HTR-8/SVneo (cell line): ENCODE data around the gene THBD.

ENCODE experiments used
- DNase-seq: peaks from one replicate; pipeline ENCODE4 v3.0.0; 2011; ENCODE audit warnings: low spot score, mixed read lengths; ENCODE audit not compliant: insufficient read length
- FAIRE-seq: peaks from 2 replicates; lab custom pipeline; 2011; peaks lifted over from hg19 to GRCh38; lab: Jason Lieb, UNC

Gene THBD

GRCh38 chr20:23019403-23019802, 30.1 kb downstream of the THBD start:
- no peak for FAIRE-seq
- DNase-seq: no peak

- FAIRE-seq (no peak), DNase-seq (no peak)
Measured at GRCh38 chr20:23018941-23019340, 30.5 kb downstream of the THBD start.

GRCh38 chr20:23018432-23018831, 31.0 kb downstream of the THBD start:
- DNase-seq (no peak), FAIRE-seq (no peak)

- DNase-seq (no peak), FAIRE-seq (no peak)
Measured at GRCh38 chr20:23017516-23017915, 32.0 kb downstream of the THBD start.

- FAIRE-seq (no peak), DNase-seq (no peak)
Measured at GRCh38 chr20:23013429-23013828, 36.0 kb downstream of the THBD start.

- FAIRE-seq (no peak), DNase-seq (no peak)
Measured at GRCh38 chr20:23011008-23011721, 38.3 kb downstream of the THBD start.

GRCh38 chr20:23010096-23010495, 39.4 kb downstream of the THBD start:
- no peak for DNase-seq
- no peak for FAIRE-seq

GRCh38 chr20:23009636-23010035, 39.8 kb downstream of the THBD start:
- FAIRE-seq (no peak), DNase-seq (no peak)

- FAIRE-seq: no peak
Measured at GRCh38 chr20:23008667-23009066, 40.8 kb downstream of the THBD start.

GRCh38 chr20:23007886-23008655, 41.4 kb downstream of the THBD start:
- FAIRE-seq (no peak), DNase-seq (no peak)

More at GRCh38 chr20:23008667-23009066, 40.8 kb downstream of the THBD start:
- no peak for DNase-seq

GRCh38 chr20:23007462-23007861, 42.0 kb downstream of the THBD start:
- FAIRE-seq: no peak
- DNase-seq: no peak

- no peak for FAIRE-seq
Measured at GRCh38 chr20:23005776-23006175, 43.7 kb downstream of the THBD start.

GRCh38 chr20:23003881-23004460, 45.5 kb downstream of the THBD start:
- no peak for FAIRE-seq

More at GRCh38 chr20:23005776-23006175, 43.7 kb downstream of the THBD start:
- DNase-seq: no peak

GRCh38 chr20:23003077-23003635, 46.3 kb downstream of the THBD start:
- FAIRE-seq (no peak), DNase-seq (no peak)

More at GRCh38 chr20:23003881-23004460, 45.5 kb downstream of the THBD start:
- DNase-seq: no peak

- FAIRE-seq (no peak), DNase-seq (no peak)
Measured at GRCh38 chr20:23002276-23002675, 47.2 kb downstream of the THBD start.

- FAIRE-seq: no peak
- no peak for DNase-seq
Measured at GRCh38 chr20:23000232-23000947, 49.1 kb downstream of the THBD start.

GRCh38 chr20:22999756-23000155, 49.7 kb downstream of the THBD start:
- no peak for FAIRE-seq
- DNase-seq: no peak

GRCh38 chr20:22998476-22998875, 51.0 kb downstream of the THBD start:
- no peak for FAIRE-seq
- no peak for DNase-seq

- FAIRE-seq (no peak), DNase-seq (no peak)
Measured at GRCh38 chr20:22995923-22996322, 53.5 kb downstream of the THBD start.
